HG02623 (cell line): Measurements from ENCODE around the gene EPS8L1.

ENCODE experiments used
- ATAC-seq: cut with Tn5 transposase; IDR thresholded peaks from one replicate; pipeline ENCODE4 v1.9.1; 2021; ENCODE audit warnings: moderate library complexity; ENCODE audit not compliant: unreplicated experiment

Gene EPS8L1

GRCh38 chr19:55079400-55080038 is 3.9 kb downstream of the EPS8L1 start:
- no peak for ATAC-seq

- ATAC-seq, result no peak
Measured at GRCh38 chr19:55080121-55080967, 4.7 kb downstream of the EPS8L1 start.

- ATAC-seq, result no peak
Measured at GRCh38 chr19:55080968-55081769, 5.5 kb downstream of the EPS8L1 start.

- no peak for ATAC-seq
Measured at GRCh38 chr19:55081770-55082019, 6.0 kb downstream of the EPS8L1 start.

GRCh38 chr19:55082020-55082851 is 6.6 kb downstream of the EPS8L1 start:
- ATAC-seq, result no peak

- ATAC-seq, result no peak
Measured at GRCh38 chr19:55083004-55083850, 7.6 kb downstream of the EPS8L1 start.

GRCh38 chr19:55084416-55084815 is 8.7 kb downstream of the EPS8L1 start:
- no peak for ATAC-seq

- no peak for ATAC-seq
Measured at GRCh38 chr19:55085923-55086715, 10.4 kb downstream of the EPS8L1 start.

- ATAC-seq, result no peak
Measured at GRCh38 chr19:55086730-55087541, 11.3 kb downstream of the EPS8L1 start.

- no peak for ATAC-seq
Measured at GRCh38 chr19:55087542-55087901, 11.9 kb downstream of the EPS8L1 start.

- ATAC-seq, result no peak
Measured at GRCh38 chr19:55088021-55088451, 12.4 kb downstream of the EPS8L1 start.

GRCh38 chr19:55088543-55089341 is 13.1 kb downstream of the EPS8L1 start:
- no peak for ATAC-seq

- ATAC-seq, result no peak
Measured at GRCh38 chr19:55089342-55089944, 13.8 kb downstream of the EPS8L1 start.

- ATAC-seq, result no peak
Measured at GRCh38 chr19:55090564-55090963, 14.9 kb downstream of the EPS8L1 start.

GRCh38 chr19:55091126-55091910 is 15.6 kb downstream of the EPS8L1 start:
- ATAC-seq, result no peak

GRCh38 chr19:55091955-55092354 is 16.3 kb downstream of the EPS8L1 start:
- ATAC-seq, result no peak
